ENCODE data around the gene CYFIP1. TPM values are rescaled to one million over a fixed set of nuclear protein-coding genes. Genes with fewer than 3 reads are reported as not detected.

Gene CYFIP1
- total RNA-seq, 1 donor from 2014 or later: 140 TPM

DNA sequence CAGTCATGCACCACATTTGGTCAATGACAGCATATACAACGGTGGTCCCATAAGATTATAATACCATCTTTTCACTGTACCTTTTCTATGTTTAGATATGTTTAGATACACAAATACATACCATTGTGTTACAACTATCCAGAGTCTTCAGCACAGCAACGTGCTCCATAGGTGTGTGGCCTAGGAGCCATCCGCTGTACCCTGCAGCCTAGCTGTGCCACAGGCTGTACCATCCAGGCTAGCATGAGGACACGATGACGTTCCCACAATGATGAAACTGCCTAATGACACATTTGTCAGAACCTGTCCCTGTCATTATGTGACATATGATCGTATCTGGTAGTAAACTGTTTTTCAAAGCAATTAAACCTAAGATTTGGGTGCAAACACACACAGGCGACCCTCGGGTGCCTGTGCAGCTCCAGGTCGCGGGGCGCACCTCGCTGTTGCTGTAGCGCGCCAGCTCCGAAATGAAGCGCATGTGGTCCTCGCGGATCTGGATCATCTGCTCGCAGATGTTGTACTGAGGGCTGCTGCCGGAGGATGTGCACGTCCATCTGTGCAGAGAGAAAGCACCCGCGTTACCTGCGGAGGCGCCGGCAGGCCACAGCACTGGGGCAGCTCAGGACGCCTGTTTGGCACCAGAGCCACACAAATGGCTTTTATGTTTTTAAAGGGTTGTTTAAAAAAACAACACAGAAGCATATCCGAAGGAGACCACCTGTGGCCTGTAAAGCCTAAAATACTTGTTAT lies 48.2 kb downstream of the CYFIP1 start:
- ATAC-seq (no peak), DNase-seq (ENCODE audit: low spot score) (no peak)
- intact Hi-C loops (cut with DNase I): no loop called here

DNA sequence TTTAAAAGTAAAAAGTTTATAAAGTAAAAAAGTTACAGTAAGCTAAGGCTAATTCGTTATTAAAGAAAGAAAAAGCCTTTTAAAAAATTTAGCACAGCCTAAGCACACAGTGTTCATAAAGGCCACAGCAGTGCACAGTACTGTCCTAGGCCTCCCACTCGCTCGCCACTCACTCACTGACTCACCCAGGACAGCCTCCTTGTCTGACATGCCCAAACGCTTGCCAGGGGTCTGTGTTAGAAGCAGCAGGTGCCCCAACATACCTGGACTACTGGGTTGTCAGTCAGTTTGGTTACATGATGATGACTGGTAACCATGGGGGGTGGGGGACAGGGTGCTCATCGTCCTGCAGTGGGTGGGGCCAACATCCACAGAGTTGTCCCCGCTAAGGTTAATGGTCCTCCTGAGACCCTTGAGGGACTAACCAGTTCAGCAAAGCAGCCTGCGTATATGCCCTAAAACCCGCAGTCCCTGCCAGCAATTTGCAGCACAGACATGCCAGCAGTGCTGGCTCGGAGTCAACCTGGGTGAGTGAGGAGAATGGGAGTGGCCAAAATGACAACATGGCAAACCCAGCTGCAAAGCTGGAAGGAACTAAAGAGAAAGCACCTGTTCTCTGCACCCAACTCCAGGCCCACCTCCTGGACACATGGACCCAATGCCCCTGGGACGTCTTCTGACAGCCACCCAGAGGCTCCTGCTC lies 49.2 kb downstream of the CYFIP1 start:
- ATAC-seq: peak; percentile 57
- DNase-seq (ENCODE audit: low spot score): no peak
- intact Hi-C loops (cut with DNase I): no loop called here

- no peak for DNase-seq (ENCODE audit: low spot score)
- intact Hi-C loops (cut with DNase I): no loop called here
Measured at GRCh38 chr15:22927761-22928160, 52.4 kb downstream of the CYFIP1 start.

DNA sequence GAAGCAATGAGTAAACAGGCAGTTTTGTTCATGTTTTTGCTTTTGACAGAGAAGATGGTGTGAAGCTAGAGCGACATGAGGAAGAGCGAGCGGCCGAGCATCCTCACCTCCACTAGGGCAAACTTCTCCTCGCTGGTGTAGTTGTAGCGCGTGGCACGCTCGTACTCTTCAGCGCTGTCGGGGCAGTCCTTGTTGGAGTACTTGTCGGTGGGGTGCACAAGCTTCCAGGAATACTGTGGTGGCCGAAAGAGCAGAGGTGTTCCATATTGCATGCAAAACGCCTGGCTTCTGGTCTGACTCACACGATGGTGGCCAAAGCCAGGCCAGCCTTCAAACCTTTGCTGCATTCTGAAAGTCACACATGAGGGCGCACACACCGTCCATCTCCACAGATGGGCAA lies 54.3 kb downstream of the CYFIP1 start:
- intact Hi-C loops (cut with DNase I): no loop called here
- ATAC-seq: no peak

More at GRCh38 chr15:22927761-22928160, 52.4 kb downstream of the CYFIP1 start:
- no peak for ATAC-seq

GRCh38 chr15:22922003-22922402 lies 58.2 kb downstream of the CYFIP1 start:
- intact Hi-C loops (cut with DNase I): no loop called here
- ATAC-seq (no peak), DNase-seq (ENCODE audit: low spot score) (no peak)

More for the DNA sequence above, 54.3 kb downstream of the CYFIP1 start:
- DNase-seq (ENCODE audit: low spot score): no peak

GRCh38 chr15:22919171-22919570 lies 61.0 kb downstream of the CYFIP1 start:
- DNase-seq (ENCODE audit: low spot score): no peak
- intact Hi-C loops (cut with DNase I): no loop called here
- no peak for ATAC-seq

DNA sequence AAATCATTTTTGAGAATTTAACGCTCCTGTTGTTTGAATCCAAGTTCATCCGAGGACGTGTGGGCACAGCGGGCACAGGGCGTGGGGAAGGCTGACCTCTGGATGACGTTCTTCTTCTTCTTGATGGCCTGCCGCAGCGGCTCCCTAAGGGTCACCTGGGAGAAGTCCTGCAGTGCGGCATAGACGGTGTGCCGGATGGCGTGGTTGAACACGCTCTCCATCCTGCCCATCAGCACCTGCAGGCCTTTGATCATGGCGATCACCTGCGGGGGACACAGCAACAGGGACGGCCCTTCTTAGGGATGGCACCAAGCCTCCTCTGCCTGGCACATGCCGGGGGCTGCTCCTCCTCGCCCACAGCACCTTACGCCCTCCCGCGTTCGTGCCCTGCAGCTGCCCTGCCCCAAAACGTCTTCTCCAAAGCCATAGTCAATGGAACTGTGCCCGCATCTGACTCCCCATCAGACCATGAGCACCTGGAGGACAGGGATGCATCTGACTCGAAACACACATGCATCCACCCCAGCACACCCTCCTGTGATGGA lies 61.5 kb downstream of the CYFIP1 start:
- no peak for DNase-seq (ENCODE audit: low spot score)
- no peak for ATAC-seq
- intact Hi-C loops (cut with DNase I): no loop called here

- ATAC-seq: no peak
- intact Hi-C loops (cut with DNase I): no loop called here
Measured at GRCh38 chr15:22918056-22918455, 62.1 kb downstream of the CYFIP1 start.

DNA sequence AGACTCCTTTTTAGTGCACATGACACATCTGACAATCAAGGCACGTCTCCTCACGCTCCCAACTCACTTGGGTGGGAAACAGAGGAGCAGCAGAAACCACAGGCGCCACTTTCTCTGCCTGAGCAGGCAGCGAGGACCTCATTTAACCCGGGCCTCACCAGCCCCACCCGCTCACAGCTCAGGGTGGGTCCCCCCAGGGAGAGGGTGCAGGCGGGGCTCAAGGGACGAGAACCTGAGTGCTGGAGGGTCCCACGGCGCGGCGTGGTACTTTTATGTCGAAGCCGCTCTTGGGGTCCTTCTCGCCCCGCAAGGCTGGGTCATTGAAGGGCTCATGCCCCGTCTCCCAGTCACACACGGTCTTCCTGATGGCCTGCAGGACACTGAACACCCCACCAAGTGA lies 62.6 kb downstream of the CYFIP1 start:
- no peak for ATAC-seq

More at GRCh38 chr15:22918056-22918455, 62.1 kb downstream of the CYFIP1 start:
- DNase-seq (ENCODE audit: low spot score): no peak

GRCh38 chr15:22916606-22917350 lies 63.4 kb downstream of the CYFIP1 start:
- intact Hi-C loops (cut with DNase I): no loop called here
- DNase-seq (ENCODE audit: low spot score) (no peak), ATAC-seq (no peak)

More for the DNA sequence above, 62.6 kb downstream of the CYFIP1 start:
- intact Hi-C loops (cut with DNase I): no loop called here
- DNase-seq (ENCODE audit: low spot score): no peak

DNA sequence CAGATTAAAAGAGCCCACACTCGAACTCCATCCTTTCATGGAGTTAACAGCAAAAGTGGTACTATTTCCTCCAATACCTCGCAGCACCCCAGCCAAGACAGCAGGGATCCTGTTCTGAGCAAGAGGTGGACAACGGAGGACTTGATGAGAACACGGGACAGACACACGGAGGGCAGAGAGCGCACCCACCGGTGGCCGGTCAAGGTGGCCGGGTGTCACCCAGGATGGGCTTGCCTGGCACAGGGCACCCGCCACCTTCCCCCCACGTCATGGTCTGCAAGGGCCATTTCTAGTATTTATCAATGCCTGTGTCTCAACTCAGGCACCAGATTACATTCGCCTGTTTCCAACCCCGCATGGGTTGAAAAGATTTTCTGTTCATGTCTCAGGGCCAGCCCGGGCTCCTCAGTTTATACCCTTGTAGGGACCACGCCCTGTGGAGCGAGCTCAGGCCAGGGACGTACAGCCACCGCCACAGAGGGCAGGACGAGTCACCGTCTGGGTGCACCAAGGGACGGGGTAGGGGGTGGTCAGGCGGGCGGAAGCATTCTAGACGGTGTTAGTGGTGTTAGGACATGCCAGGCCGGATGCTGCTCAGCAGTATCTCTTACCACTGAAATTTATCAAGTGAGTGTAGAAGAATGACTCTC lies 64.2 kb downstream of the CYFIP1 start:
- DNase-seq (ENCODE audit: low spot score): no peak
- ATAC-seq: no peak
- intact Hi-C loops (cut with DNase I): no loop called here

- ATAC-seq: no peak
- DNase-seq (ENCODE audit: low spot score): no peak
- intact Hi-C loops (cut with DNase I): no loop called here
Measured at GRCh38 chr15:22913646-22914380, 66.4 kb downstream of the CYFIP1 start.

- ATAC-seq (no peak), DNase-seq (ENCODE audit: low spot score) (no peak)
- intact Hi-C loops (cut with DNase I): no loop called here
Measured at GRCh38 chr15:22912256-22912655, 67.9 kb downstream of the CYFIP1 start.

GRCh38 chr15:22911306-22911705 lies 68.9 kb downstream of the CYFIP1 start:
- no peak for DNase-seq (ENCODE audit: low spot score)
- intact Hi-C loops (cut with DNase I): no loop called here
- no peak for ATAC-seq

DNA sequence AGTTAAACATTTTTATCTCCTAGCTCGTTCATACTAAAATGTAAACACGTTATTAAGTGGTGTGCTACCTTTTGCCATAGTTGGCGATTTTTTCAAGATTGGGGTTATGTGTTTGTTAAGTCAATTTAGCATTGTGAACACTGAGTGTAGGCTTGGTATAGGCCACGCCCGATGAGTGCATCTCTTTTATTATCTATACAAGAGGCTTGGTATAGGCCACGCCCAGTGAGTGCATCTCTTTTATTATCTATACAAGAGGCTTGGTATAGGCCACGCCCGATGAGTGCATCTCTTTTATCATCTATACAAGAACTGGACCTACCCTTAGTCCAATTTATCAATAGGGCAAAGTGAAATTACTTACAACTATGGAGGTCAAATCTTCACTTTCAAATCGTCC lies 71.3 kb downstream of the CYFIP1 start:
- ATAC-seq (no peak), DNase-seq (ENCODE audit: low spot score) (no peak)
- intact Hi-C loops (cut with DNase I): no loop called here

GRCh38 chr15:22907161-22907950 lies 72.8 kb downstream of the CYFIP1 start:
- no peak for ATAC-seq
- no peak for DNase-seq (ENCODE audit: low spot score)
- intact Hi-C loops (cut with DNase I): no loop called here

DNA sequence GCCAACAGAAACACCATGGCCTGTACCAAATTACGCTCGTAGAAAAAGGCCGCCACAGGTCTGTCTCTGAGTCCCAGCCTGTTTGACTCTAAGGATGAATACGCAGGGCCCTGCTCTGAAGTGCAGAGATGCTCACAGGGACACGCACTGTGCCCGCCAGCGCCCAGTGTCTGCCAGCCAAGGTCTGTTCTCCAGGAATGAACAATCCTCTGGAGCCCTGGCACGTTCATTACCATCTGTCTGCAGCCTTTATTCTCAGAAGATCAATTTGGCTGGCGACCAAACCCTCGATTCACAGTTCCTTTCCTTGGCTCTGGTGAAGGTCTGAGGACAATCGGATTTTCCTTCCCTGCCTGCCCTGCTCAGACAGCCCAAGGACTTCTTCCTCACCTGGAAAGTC lies 75.4 kb downstream of the CYFIP1 start:
- intact Hi-C loops (cut with DNase I): no loop called here
- DNase-seq (ENCODE audit: low spot score): no peak
- ATAC-seq: no peak
